HepG2 (cell line): ENCODE results near the gene SREBF1. TPM values are rescaled to one million over a fixed set of nuclear protein-coding genes. Genes with fewer than 3 reads are reported as not detected.
A peak's percentile ranks its signal among the peaks of the same experiment; 100 is the strongest.

Source experiments
- EEA1 ChIP-seq: sonication (generic); formaldehyde crosslinking; IDR thresholded peaks from 2 replicates; pipeline ENCODE4 v1.5.1; 2020; ENCODE audit warnings: mild to moderate bottlenecking, missing genetic modification reagents, borderline replicate concordance
- FUBP1 ChIP-seq: sonication (generic); formaldehyde crosslinking; IDR thresholded peaks from 2 replicates; pipeline ENCODE4 v1.5.1; 2020; ENCODE audit warnings: missing genetic modification reagents, mild to moderate bottlenecking, borderline replicate concordance
- HOMEZ ChIP-seq: IDR thresholded peaks from 2 replicates; pipeline ENCODE4 v1.6.1; 2016; ENCODE audit warnings: low read depth
- KDM1A ChIP-seq: IDR thresholded peaks from 2 replicates; pipeline ENCODE4 v1.6.1; 2016; ENCODE audit warnings: missing compliant biosample characterization
- MLLT10 ChIP-seq: sonication (generic); formaldehyde crosslinking; IDR thresholded peaks from 2 replicates; pipeline ENCODE4 v1.4.0; 2020; ENCODE audit warnings: missing genetic modification reagents
- MTA3 ChIP-seq: sonication (generic); formaldehyde crosslinking; IDR thresholded peaks from 2 replicates; pipeline ENCODE4 v1.4.0; 2020; ENCODE audit warnings: missing genetic modification reagents
- MYNN ChIP-seq: sonication (generic); formaldehyde crosslinking; IDR thresholded peaks from 2 replicates; pipeline ENCODE4 v1.4.0; 2020; ENCODE audit warnings: mild to moderate bottlenecking, low read depth, missing genetic modification reagents
- NFATC3 ChIP-seq: sonication (generic); formaldehyde crosslinking; IDR thresholded peaks from 2 replicates; pipeline ENCODE4 v1.5.1; 2020; ENCODE audit warnings: mild to moderate bottlenecking, missing genetic modification reagents
- PHF21A ChIP-seq: sonication (generic); formaldehyde crosslinking; IDR thresholded peaks from 2 replicates; pipeline ENCODE4 v1.5.0; 2020; ENCODE audit warnings: mild to moderate bottlenecking, missing genetic modification reagents
- PLRG1 ChIP-seq: fragments of 450-650 bp; conservative IDR thresholded peaks from 2 replicates; pipeline ENCODE4 v1.6.1; 2016
- PRDM4 ChIP-seq: sonication (generic); formaldehyde crosslinking; IDR thresholded peaks from 2 replicates; pipeline ENCODE4 v1.9.0; 2021; ENCODE audit warnings: missing genetic modification reagents, borderline replicate concordance
- REST ChIP-seq, 2 experiments: IDR thresholded peaks; 2 replicates each; pipeline ENCODE4 v1.6.1; 2011 to 2012; ENCODE audit warnings: low read length in 2 of 2, borderline replicate concordance in 1 of 2, low read depth in 1 of 2, mild to moderate bottlenecking in 1 of 2, moderate library complexity in 1 of 2
- SMYD3 ChIP-seq: sonication (generic); formaldehyde crosslinking; IDR thresholded peaks from 2 replicates; pipeline ENCODE4 v1.8.1; 2023; ENCODE audit warnings: mild to moderate bottlenecking, missing genetic modification reagents
- SPEN ChIP-seq: sonication (generic); formaldehyde crosslinking; IDR thresholded peaks from 2 replicates; pipeline ENCODE4 v1.5.1; 2020; ENCODE audit warnings: low read depth, mild to moderate bottlenecking, missing genetic modification reagents
- ZBTB25 ChIP-seq: IDR thresholded peaks from 2 replicates; pipeline ENCODE4 v1.6.1; 2018; ENCODE audit warnings: missing genetic modification reagents
- ZNF350 ChIP-seq: sonication (generic); formaldehyde crosslinking; IDR thresholded peaks from 2 replicates; pipeline ENCODE4 v1.4.0; 2020; ENCODE audit warnings: mild to moderate bottlenecking, low read depth, missing genetic modification reagents, borderline replicate concordance
- ZNF383 ChIP-seq: sonication (generic); formaldehyde crosslinking; IDR thresholded peaks from 2 replicates; pipeline ENCODE4 v1.4.0; 2020; ENCODE audit warnings: missing genetic modification reagents, mild to moderate bottlenecking, borderline replicate concordance
- ZNF550 ChIP-seq: sonication (generic); formaldehyde crosslinking; IDR thresholded peaks from 2 replicates; pipeline ENCODE4 v1.4.0; 2020; ENCODE audit warnings: mild to moderate bottlenecking, missing genetic modification reagents, borderline replicate concordance
- ZNF761 ChIP-seq: sonication (generic); formaldehyde crosslinking; conservative IDR thresholded peaks from 2 replicates; pipeline ENCODE4 v1.4.0; 2020; ENCODE audit warnings: mild to moderate bottlenecking, missing genetic modification reagents
- polyA plus RNA-seq, 8 experiments: library from polyadenylated mRNA; depleted of rRNA in 3 of 8; stranded (reverse) in 7 of 8; unstranded in 1 of 8; fragments of >200 nt; fragmentation: Illumina TruSeq in 4 of 8; extraction: Trizol in 4 of 8; gene quantifications; 2 replicates each; pipeline versions ENCODE4 v1.2.1 to v1.2.3, GENCODE V29; 2011 to 2016; ENCODE audit warnings: low read depth in 4 of 8, missing spikeins in 1 of 8, mixed read lengths in 1 of 8; ENCODE audit not compliant: insufficient read depth in 1 of 8
- total RNA-seq, 5 experiments: library from RNA; depleted of rRNA; stranded (reverse); fragments of >200 nt; fragmentation: Illumina TruSeq; extraction: Trizol; gene quantifications; 2 replicates each; pipeline ENCODE4 v1.2.3, GENCODE V29; 2016; ENCODE audit warnings: low read depth in 1 of 5

Gene SREBF1
- total and polyA plus RNA-seq, 2 of the 13 experiments (the other 11 are each of a cell fraction or from before 2014, with no cell fraction given): 34.3 to 38.0 TPM

GRCh38 chr17:17830740-17831207, 6.0 kb downstream of the SREBF1 start (continued):
- no peak for TF ChIP-seq ZNF550 (CRISPR knock-in tag)
- peak; percentile 86; the same call in 1 of the 2 replicates for TF ChIP-seq ZNF350 (CRISPR knock-in tag)
- TF ChIP-seq MLLT10 (CRISPR knock-in tag): no peak
- TF ChIP-seq PRDM4: no peak
- TF ChIP-seq REST (IDR thresholded peaks at IDR 0.05; ENCODE audit: borderline replicate concordance in 1 of 2, low read depth in 1 of 2, low read length in 2 of 2): peak in 1 of 2 experiments; percentile 41; a peak in 1 of 4 replicates
- TF ChIP-seq PLRG1: no peak
- TF ChIP-seq MTA3 (CRISPR knock-in tag): no peak
- no peak for TF ChIP-seq MYNN
- TF ChIP-seq ZNF383 (CRISPR knock-in tag): no peak
- peak; percentile 84 for TF ChIP-seq HOMEZ (CRISPR knock-in tag)
- 0 out of 2 replicates have a peak, but pooled peaks have one; percentile 50 for TF ChIP-seq KDM1A (CRISPR knock-in tag)
- TF ChIP-seq PHF21A: peak; percentile 98
- peak; percentile 22; the same call in 1 of the 2 replicates for TF ChIP-seq ZBTB25 (CRISPR knock-in tag)
- TF ChIP-seq EEA1 (CRISPR knock-in tag): no peak
- TF ChIP-seq ZNF761 (CRISPR knock-in tag): no peak
- peak; percentile 97 for TF ChIP-seq SPEN
- no peak for TF ChIP-seq NFATC3
- no peak for TF ChIP-seq SMYD3 (CRISPR knock-in tag)
- TF ChIP-seq FUBP1: no peak
